Endodermal cell (in vitro differentiated cells): ENCODE data around the gene TMPRSS9. TPM values are rescaled to one million over a fixed set of nuclear protein-coding genes. Genes with fewer than 3 reads are reported as not detected.
"Not testable (repeated sequence)": the region's sequence is repeated elsewhere in the genome, so short reads cannot be mapped to it uniquely, and the experiment has no call there.

Experiments
- DNase-seq: peaks from one replicate; pipeline ENCODE4 v3.0.0-alpha.2; 2017
- H3K27ac ChIP-seq: 2 replicates; pipeline ENCODE4 v1.5.1; 2013; ENCODE audit warnings: mild to moderate bottlenecking, low read depth, low read length, moderate library complexity
- H3K27me3 ChIP-seq: 2 replicates; pipeline ENCODE4 v1.6.1; 2013; ENCODE audit warnings: mild to moderate bottlenecking, low read length, moderate library complexity; ENCODE audit not compliant: insufficient read depth, control insufficient read depth, poor library complexity, severe bottlenecking
- H3K36me3 ChIP-seq: 2 replicates; pipeline ENCODE4 v1.7.0; 2013; ENCODE audit warnings: mild to moderate bottlenecking, low read length, moderate library complexity; ENCODE audit not compliant: control insufficient read depth, insufficient read depth
- H3K4me1 ChIP-seq: one replicate; pipeline ENCODE4 v1.7.0; 2013; ENCODE audit warnings: low read length; ENCODE audit not compliant: control insufficient read depth, insufficient read depth
- H3K4me3 ChIP-seq: 2 replicates; pipeline ENCODE4 v1.5.1; 2013; ENCODE audit warnings: mild to moderate bottlenecking, low read length, moderate library complexity
- H3K9ac ChIP-seq: 2 replicates; pipeline ENCODE4 v1.6.1; 2013; ENCODE audit warnings: mild to moderate bottlenecking, low read length, moderate library complexity; ENCODE audit not compliant: poor library complexity, severe bottlenecking; ENCODE audit errors: extremely low read depth
- H3K9me3 ChIP-seq: 2 replicates; pipeline ENCODE4 v1.6.1; 2013; ENCODE audit warnings: mild to moderate bottlenecking, low read length, moderate library complexity; ENCODE audit not compliant: control insufficient read depth
- H3K27ac Mint-ChIP-seq: 2 replicates; pipeline ENCODE4 v1.8.0; 2020; ENCODE audit warnings: mixed read lengths
- H3K27me3 Mint-ChIP-seq: 2 replicates; pipeline ENCODE4 v1.8.0; 2021; ENCODE audit warnings: mild to moderate bottlenecking, mixed read lengths; ENCODE audit not compliant: insufficient read depth
- H3K36me3 Mint-ChIP-seq: 2 replicates; pipeline ENCODE4 v1.8.0; 2020; ENCODE audit warnings: low read depth, mixed read lengths
- H3K4me1 Mint-ChIP-seq: 2 replicates; pipeline ENCODE4 v1.8.0; 2020; ENCODE audit warnings: mixed read lengths
- H3K4me3 Mint-ChIP-seq: 2 replicates; pipeline ENCODE4 v1.8.0; 2020; ENCODE audit warnings: mild to moderate bottlenecking, moderate library complexity, mixed read lengths
- H3K9me3 Mint-ChIP-seq: 2 replicates; pipeline ENCODE4 v1.8.0; 2020; ENCODE audit warnings: mild to moderate bottlenecking, mixed read lengths
- CTCF ChIP-seq: fragments of 200-600 bp; sonication (generic); conservative IDR thresholded peaks from 2 replicates; pipeline ENCODE4 v1.5.0; 2021; ENCODE audit warnings: antibody characterized with exemption, mild to moderate bottlenecking
- WGBS, 2 experiments: methylation state at CpG; one replicate each; pipeline versions ENCODE4 v1.1.5 to v1.1.7; 2013; ENCODE audit warnings: missing lambda C conversion rate in 2 of 2, mixed read lengths in 1 of 2; ENCODE audit not compliant: insufficient coverage in 1 of 2, insufficient read length in 1 of 2; 5-methylcytosine and 5-hydroxymethylcytosine counted together
- total RNA-seq, 2 donors: library from RNA; stranded (reverse); fragmentation: NEBNext Ultra II Directional in 1 of 2; extraction: Animal tissue kit (Norgen Biotek cat#: 25700) in 1 of 2; gene quantifications; 2 replicates in 1 of 2; 3 replicates in 1 of 2; pipeline ENCODE4 v1.2.1, GENCODE V29; 2021

The TMPRSS9 gene
- total RNA-seq, 2 donors from 2014 or later, result 0.73 to 1.2 TPM

- Histone ChIP-seq H3K27me3 (no peaks in the 10 kb centered on the region), H3K4me1 (no peaks in the 10 kb centered on the region), H3K9ac (no peak overlapping the region), H3K9me3 (no peaks in the 10 kb centered on the region), H3K36me3 (no peaks in the 10 kb centered on the region), H3K27ac (no peak overlapping the region), H3K4me3 (no peak overlapping the region)
- Mint-ChIP-seq H3K4me1 (peaks cover 6% of the 10 kb centered on the region), H3K27me3 (no peaks in the 10 kb centered on the region), H3K4me3 (no peak overlapping the region), H3K9me3 (no peaks in the 10 kb centered on the region), H3K27ac (no peak overlapping the region), H3K36me3 (no peaks in the 10 kb centered on the region)
- 84 to 90% methylated on average over 4 to 5 of the region's 5 CpGs for WGBS, 2 experiments
- TF ChIP-seq CTCF, result no peak
- peak; percentile 49 for DNase-seq
Measured at GRCh38 chr19:2464389-2464788, 104.3 kb downstream of the TMPRSS9 start.

GRCh38 chr19:2468596-2468995 is 108.5 kb downstream of the TMPRSS9 start:
- Mint-ChIP-seq H3K27ac (peak overlapping the region; percentile 66), H3K4me3 (no peak overlapping the region), H3K4me1 (peaks cover 9% of the 10 kb centered on the region), H3K9me3 (no peaks in the 10 kb centered on the region), H3K27me3 (no peaks in the 10 kb centered on the region), H3K36me3 (no peaks in the 10 kb centered on the region)
- TF ChIP-seq CTCF, result no peak
- Histone ChIP-seq H3K4me1 (no peaks in the 10 kb centered on the region), H3K27me3 (no peaks in the 10 kb centered on the region), H3K4me3 (no peak overlapping the region), H3K9me3 (no peaks in the 10 kb centered on the region), H3K36me3 (no peaks in the 10 kb centered on the region), H3K27ac (no peak overlapping the region), H3K9ac (no peak overlapping the region)
- WGBS, 2 experiments, result 75 to 79% methylated on average over 11 to 12 of the region's 12 CpGs
- DNase-seq, result no peak

- Mint-ChIP-seq H3K27me3 (no peaks in the 10 kb centered on the region), H3K9me3 (no peaks in the 10 kb centered on the region), H3K4me3 (no peak overlapping the region), H3K36me3 (no peaks in the 10 kb centered on the region), H3K27ac (peak overlapping the region; percentile 82), H3K4me1 (peaks cover 9% of the 10 kb centered on the region)
- H3K27ac ChIP-seq, result no peak overlapping the region
- WGBS, 2 experiments, result 55 to 70% methylated on average over 15 to 23 of the region's 23 CpGs
- no peak overlapping the region for H3K4me3 ChIP-seq
- DNase-seq, result peak; percentile 88
- no peaks in the 10 kb centered on the region for H3K36me3 ChIP-seq
- no peaks in the 10 kb centered on the region for H3K4me1 ChIP-seq
- H3K9ac ChIP-seq, result no peak overlapping the region
- H3K9me3 ChIP-seq, result no peaks in the 10 kb centered on the region
- no peaks in the 10 kb centered on the region for H3K27me3 ChIP-seq
- TF ChIP-seq CTCF, result no peak
Measured at GRCh38 chr19:2469102-2469914, 109.2 kb downstream of the TMPRSS9 start.

- H3K36me3 Mint-ChIP-seq, DNase-seq, H3K9me3 ChIP-seq, H3K4me1 Mint-ChIP-seq, H3K4me3 ChIP-seq, H3K9me3 Mint-ChIP-seq, H3K36me3 ChIP-seq, H3K27ac ChIP-seq, H3K27me3 ChIP-seq, H3K9ac ChIP-seq, H3K27me3 Mint-ChIP-seq, H3K4me1 ChIP-seq, H3K4me3 Mint-ChIP-seq: not testable (repeated sequence)
- 89 to 90% methylated on average over 8 of the region's 8 CpGs for WGBS, 2 experiments
- H3K27ac Mint-ChIP-seq, result peak overlapping the region; percentile 82
Measured at GRCh38 chr19:2469915-2470200, 109.8 kb downstream of the TMPRSS9 start.
